Liver (tissue), 9 donors: Measurements from ENCODE around the gene B3GALNT1. TPM values are rescaled to one million over a fixed set of nuclear protein-coding genes. Genes with fewer than 3 reads are reported as not detected.

ENCODE experiments used
- DNase-seq: peaks from one replicate; pipeline ENCODE4 v3.0.0-alpha.2; 2017; ENCODE audit warnings: low spot score
- H3K27ac ChIP-seq, 2 donors: one replicate each; pipeline ENCODE4 v1.7.0; 2013; ENCODE audit warnings: inconsistent platforms in 2 of 2, low read length in 2 of 2, control low read depth in 1 of 2, low read depth in 1 of 2, mild to moderate bottlenecking in 1 of 2
- H3K27me3 ChIP-seq, 4 donors: one replicate each; pipeline versions ENCODE4 v1.6.1 to v1.7.0; 2013; ENCODE audit warnings: low read length in 3 of 4, inconsistent platforms in 1 of 4, mild to moderate bottlenecking in 1 of 4, moderate library complexity in 1 of 4; ENCODE audit not compliant: control insufficient read depth in 4 of 4, insufficient read depth in 4 of 4
- H3K36me3 ChIP-seq, 4 donors: one replicate each; pipeline versions ENCODE4 v1.6.1 to v1.7.0; 2013; ENCODE audit warnings: low read length in 3 of 4, mild to moderate bottlenecking in 3 of 4, low read depth in 1 of 4, moderate library complexity in 1 of 4; ENCODE audit not compliant: control insufficient read depth in 4 of 4, insufficient read depth in 3 of 4
- H3K4me1 ChIP-seq, 4 donors: one replicate each; pipeline versions ENCODE4 v1.6.1 to v1.7.0; 2013; ENCODE audit warnings: low read length in 3 of 4, mild to moderate bottlenecking in 3 of 4, moderate library complexity in 1 of 4; ENCODE audit not compliant: control insufficient read depth in 4 of 4, insufficient read depth in 4 of 4
- H3K4me3 ChIP-seq, 3 donors: one replicate each; pipeline versions ENCODE4 v1.6.1 to v1.7.0; 2013; ENCODE audit warnings: low read length in 3 of 3, control low read depth in 1 of 3, low read depth in 1 of 3, mild to moderate bottlenecking in 1 of 3
- H3K9ac ChIP-seq, 2 donors: one replicate each; pipeline ENCODE4 v1.7.0; 2013; ENCODE audit warnings: low read length in 2 of 2, mild to moderate bottlenecking in 2 of 2, moderate library complexity in 2 of 2, control low read depth in 1 of 2, low read depth in 1 of 2
- H3K9me3 ChIP-seq, 4 donors: one replicate each; pipeline versions ENCODE4 v1.6.1 to v1.7.0; 2013; ENCODE audit warnings: low read length in 3 of 4; ENCODE audit not compliant: control insufficient read depth in 4 of 4
- ATF3 ChIP-seq: IDR thresholded peaks from 2 replicates; pipeline ENCODE4 v1.6.1; 2016; ENCODE audit warnings: antibody characterized with exemption
- CTCF ChIP-seq: fragments of 150-350 bp; IDR thresholded peaks from 2 replicates; pipeline ENCODE4 v1.5.1; 2017; ENCODE audit warnings: improper control_type of control experiment, low read depth, low read length; ENCODE audit not compliant: missing input control
- EGR1 ChIP-seq, 2 donors: IDR thresholded peaks; 2 replicates each; pipeline ENCODE4 v1.6.1; 2016 to 2018; ENCODE audit warnings: antibody characterized with exemption in 2 of 2, low read depth in 2 of 2
- FOXA1 ChIP-seq: IDR thresholded peaks from 2 replicates; pipeline ENCODE4 v1.6.1; 2016; ENCODE audit warnings: antibody characterized with exemption
- FOXA2 ChIP-seq: IDR thresholded peaks from 2 replicates; pipeline ENCODE4 v1.6.1; 2016; ENCODE audit warnings: antibody characterized with exemption
- GABPA ChIP-seq, 2 donors: IDR thresholded peaks in 1 of 2; conservative IDR thresholded peaks in 1 of 2; 2 replicates each; pipeline ENCODE4 v1.6.1; 2016; ENCODE audit warnings: antibody characterized with exemption in 2 of 2, mild to moderate bottlenecking in 1 of 2, moderate library complexity in 1 of 2
- HNF4G ChIP-seq: IDR thresholded peaks from 2 replicates; pipeline ENCODE4 v1.6.1; 2016; ENCODE audit warnings: antibody characterized with exemption
- RAD21 ChIP-seq, 2 donors: IDR thresholded peaks; 2 replicates each; pipeline ENCODE4 v1.6.1; 2016; ENCODE audit warnings: antibody characterized with exemption in 2 of 2, mild to moderate bottlenecking in 2 of 2
- REST ChIP-seq: IDR thresholded peaks from 2 replicates; pipeline ENCODE4 v1.6.1; 2016; ENCODE audit warnings: antibody characterized with exemption, mild to moderate bottlenecking
- RXRA ChIP-seq, 2 donors: IDR thresholded peaks; 2 replicates each; pipeline ENCODE4 v1.6.1; 2017 to 2018; ENCODE audit warnings: antibody characterized with exemption in 2 of 2, mild to moderate bottlenecking in 1 of 2
- SP1 ChIP-seq: IDR thresholded peaks from 2 replicates; pipeline ENCODE4 v1.6.1; 2018; ENCODE audit warnings: antibody characterized with exemption, mild to moderate bottlenecking
- TAF1 ChIP-seq: conservative IDR thresholded peaks from 2 replicates; pipeline ENCODE4 v1.6.1; 2016; ENCODE audit warnings: antibody characterized with exemption, mild to moderate bottlenecking
- YY1 ChIP-seq: IDR thresholded peaks from 2 replicates; pipeline ENCODE4 v1.6.1; 2016; ENCODE audit warnings: antibody characterized with exemption, mild to moderate bottlenecking
- ZBTB33 ChIP-seq: IDR thresholded peaks from 2 replicates; pipeline ENCODE4 v1.6.1; 2016; ENCODE audit warnings: antibody characterized with exemption
- WGBS: extraction: QIAGEN DNeasy Blood & Tissue Kit; methylation state at CpG from one replicate; pipeline ENCODE4 v1.1.7; 2013; 5-methylcytosine and 5-hydroxymethylcytosine counted together
- polyA plus RNA-seq, 2 donors: library from polyadenylated mRNA; stranded (reverse) in 1 of 2; unstranded in 1 of 2; fragments of 200-250 nt in 1 of 2; fragments of >200 nt in 1 of 2; fragmentation: Nextera tagmentation in 1 of 2; extraction: Ambion mirVana in 1 of 2; gene quantifications; one replicate each; pipeline versions ENCODE4 v1.2.1 to v1.2.3, GENCODE V29; 2013 to 2015
- total RNA-seq, 2 donors: library from RNA; depleted of rRNA; stranded (reverse); fragments of >200 nt; gene quantifications; one replicate each; pipeline ENCODE4 v1.2.3, GENCODE V29; 2014
- TF ChIP-seq, protein P1 (sequence below): IDR thresholded peaks from 2 replicates; pipeline ENCODE4 v1.6.1; 2016; ENCODE audit warnings: antibody characterized with exemption
- donor health status: healthy.
- donor health status: healthy.
- donor health status: healthy.
- donor health status: healthy.
- donor health status: healthy.

B3GALNT1 gene
- total and polyA plus RNA-seq, 4 donors = 0.56 to 23.7 (median 1.00) TPM

GRCh38 chr3:161064413-161064812, 40.7 kb downstream of the B3GALNT1 start:
- H3K27ac ChIP-seq = no peak overlapping the region
- no peaks in the 10 kb centered on the region for H3K27me3 ChIP-seq
- H3K9me3 ChIP-seq = no peaks in the 10 kb centered on the region
- no peak overlapping the region for H3K9ac ChIP-seq
- TF ChIP-seq FOXA1 (no peak), ATF3 (no peak), TAF1 (no peak), GABPA (IDR thresholded peaks at IDR 0.05 in 1 of 2, conservative IDR thresholded peaks at IDR 0.05 in 1 of 2) (no peak), RAD21 (IDR thresholded peaks at IDR 0.05) (no peak), ZBTB33 (no peak), EGR1 (IDR thresholded peaks at IDR 0.05; ENCODE audit: low read depth in 2 of 2) (no peak), CTCF (no peak), REST (no peak), YY1 (no peak), HNF4G (no peak), FOXA2 (no peak), RXRA (IDR thresholded peaks at IDR 0.05) (no peak)
- TF ChIP-seq, protein P1, sequence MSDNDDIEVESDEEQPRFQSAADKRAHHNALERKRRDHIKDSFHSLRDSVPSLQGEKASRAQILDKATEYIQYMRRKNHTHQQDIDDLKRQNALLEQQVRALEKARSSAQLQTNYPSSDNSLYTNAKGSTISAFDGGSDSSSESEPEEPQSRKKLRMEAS = no peak
- no peak for DNase-seq
- WGBS = 89% methylated on average over 5 of the region's 5 CpGs
- H3K36me3 ChIP-seq = no peaks in the 10 kb centered on the region
- H3K4me1 ChIP-seq = no peaks in the 10 kb centered on the region
- H3K4me3 ChIP-seq = no peak overlapping the region

DNA sequence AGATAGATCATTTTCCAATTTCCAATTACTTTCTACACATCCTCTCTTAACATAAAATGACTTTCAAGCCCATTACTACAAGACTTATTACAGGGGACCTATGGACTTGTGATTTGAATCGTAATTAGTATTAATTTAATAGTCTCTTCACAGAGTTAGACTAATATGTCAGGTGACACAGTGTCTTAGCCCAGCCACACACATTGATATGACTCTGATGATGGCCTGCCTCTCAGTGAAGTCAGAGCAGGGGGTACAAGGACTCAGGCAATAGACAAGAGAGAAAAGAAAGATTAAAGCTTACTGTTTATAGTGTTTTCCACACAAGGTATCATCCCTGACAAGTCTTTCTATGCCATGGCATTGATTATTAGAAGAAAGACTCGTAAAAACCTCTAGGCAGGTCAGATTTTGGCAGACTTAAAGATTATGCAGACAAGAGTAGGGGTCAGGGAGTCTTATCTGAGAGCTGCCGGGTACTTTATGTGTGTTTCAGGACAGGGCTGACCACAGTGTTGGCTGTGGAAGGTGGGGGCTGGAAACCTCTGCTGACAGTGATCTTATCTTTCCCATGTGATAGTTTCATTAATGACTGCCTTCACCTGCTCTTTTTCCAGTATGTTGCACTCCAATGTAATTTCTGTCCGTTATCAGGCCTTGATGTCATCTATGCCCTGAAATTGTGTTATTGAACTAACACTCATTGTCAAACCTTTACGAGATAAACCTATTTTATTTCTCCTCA, 50.1 kb downstream of the B3GALNT1 start:
- H3K36me3 ChIP-seq = no peaks in the 10 kb centered on the region
- H3K9me3 ChIP-seq = no peaks in the 10 kb centered on the region
- DNase-seq = no peak
- 88% methylated on average over 5 of the region's 5 CpGs for WGBS
- no peak overlapping the region for H3K9ac ChIP-seq
- H3K27me3 ChIP-seq = no peaks in the 10 kb centered on the region
- no peak overlapping the region for H3K27ac ChIP-seq
- TF ChIP-seq YY1 (no peak), SP1 (no peak), TAF1 (no peak), EGR1 (IDR thresholded peaks at IDR 0.05; ENCODE audit: low read depth in 2 of 2) (no peak), FOXA1 (no peak), RXRA (IDR thresholded peaks at IDR 0.05) (no peak), CTCF (no peak), FOXA2 (no peak), HNF4G (no peak), REST (no peak)
- TF ChIP-seq, protein P1 = no peak
- no peak overlapping the region for H3K4me3 ChIP-seq
- no peaks in the 10 kb centered on the region for H3K4me1 ChIP-seq
